CD4-positive, alpha-beta T cell treated with Interleukin-15 for 4 hours (primary cell): ENCODE results near the gene PLEKHM2.

ENCODE experiments used
- DNase-seq: peaks from one replicate; pipeline ENCODE4 v3.0.0-alpha.2; 2020; ENCODE audit warnings: low spot score

Gene PLEKHM2

GRCh38 chr1:15738416-15739113, 54.4 kb downstream of the PLEKHM2 start:
- no peak for DNase-seq

- no peak for DNase-seq
Measured at GRCh38 chr1:15739259-15739658, 55.1 kb downstream of the PLEKHM2 start.

GRCh38 chr1:15739745-15740144, 55.6 kb downstream of the PLEKHM2 start:
- no peak for DNase-seq

GRCh38 chr1:15740924-15741850, 57.1 kb downstream of the PLEKHM2 start:
- DNase-seq: peak; percentile 59

GRCh38 chr1:15742339-15742801, 58.2 kb downstream of the PLEKHM2 start, which contains the start of gene TMEM82:
Gene TMEM82, plus strand, starts transcription at chr1:15742499. Its CDS starts 61 bp downstream, at chr1:15742560.
- DNase-seq: no peak

GRCh38 chr1:15744122-15744679, 60.1 kb downstream of the PLEKHM2 start:
- DNase-seq: no peak

GRCh38 chr1:15747378-15747777, 63.3 kb downstream of the PLEKHM2 start:
- no peak for DNase-seq

- DNase-seq: no peak
Measured at GRCh38 chr1:15748264-15748663, 64.1 kb downstream of the PLEKHM2 start.

GRCh38 chr1:15748690-15749398, 64.7 kb downstream of the PLEKHM2 start:
- no peak for DNase-seq

GRCh38 chr1:15749399-15750291, 65.5 kb downstream of the PLEKHM2 start:
- DNase-seq: no peak

- no peak for DNase-seq
Measured at GRCh38 chr1:15750924-15751323, 66.8 kb downstream of the PLEKHM2 start.

GRCh38 chr1:15751717-15752116, 67.6 kb downstream of the PLEKHM2 start:
- no peak for DNase-seq

GRCh38 chr1:15753776-15754175, 69.7 kb downstream of the PLEKHM2 start:
- DNase-seq: no peak

- no peak for DNase-seq
Measured at GRCh38 chr1:15755021-15755645, 71.0 kb downstream of the PLEKHM2 start.

- DNase-seq: no peak
Measured at GRCh38 chr1:15755646-15756040, 71.5 kb downstream of the PLEKHM2 start.

- DNase-seq: no peak
Measured at GRCh38 chr1:15756143-15757015, 72.3 kb downstream of the PLEKHM2 start.

GRCh38 chr1:15757016-15757543, 73.0 kb downstream of the PLEKHM2 start:
- no peak for DNase-seq

- DNase-seq: no peak
Measured at GRCh38 chr1:15757575-15758342, 73.6 kb downstream of the PLEKHM2 start.
